ENCODE data around the gene ZNF865.

GRCh38 chr19:55655648-55656040, 50.2 kb downstream of the ZNF865 start:
- TF ChIP-seq POLR2A (IDR thresholded peaks at IDR 0.05) (no peak), CTCF (IDR thresholded peaks at IDR 0.05) (no peak)
